ENCODE data around the gene WBP1. TPM values are rescaled to one million over a fixed set of nuclear protein-coding genes. Genes with fewer than 3 reads are reported as not detected.
"Not testable (repeated sequence)": the region's sequence is repeated elsewhere in the genome, so short reads cannot be mapped to it uniquely, and the experiment has no call there.

WBP1 gene
- total RNA-seq, 2 donors from 2014 or later, result 27.4 to 47.1 TPM

GRCh38 chr2:74441170-74441689, 17.0 kb upstream of the WBP1 start:
- Histone ChIP-seq H3K27ac (peak overlapping the region; percentile 54 to 79), H3K36me3 (no peaks in the 10 kb centered on the region), H3K27me3 (replicated peaks; ENCODE audit: insufficient read depth) (no peaks in the 10 kb centered on the region), H3K4me3 (peak overlapping the region; percentile 72), H3K9me3 (no peaks in the 10 kb centered on the region), H3K4me1 (ENCODE audit: control insufficient read depth in 1 of 2, low read depth in 2 of 2) (peaks cover 3 to 49% of the 10 kb centered on the region in 2 donors)
- TF ChIP-seq CTCF (IDR thresholded peaks at IDR 0.05), result no peak
- DNase-seq (ENCODE audit: low spot score) (no peak), ATAC-seq (ENCODE audit: insufficient number of reproducible peaks, low FRiP score, low read depth) (no peak)

- no peaks in the 10 kb centered on the region for H3K36me3 ChIP-seq
- no peak for ATAC-seq (ENCODE audit: insufficient number of reproducible peaks, low FRiP score, low read depth)
- peak within 1 kb of the TSS; percentile 72 for H3K4me3 ChIP-seq
- peaks cover 3 to 49% of the 10 kb centered on the region in 2 donors for H3K4me1 ChIP-seq (ENCODE audit: control insufficient read depth in 1 of 2, low read depth in 2 of 2)
- no peak for DNase-seq (ENCODE audit: low spot score)
- H3K27ac ChIP-seq, result peak within 1 kb of the TSS; percentile 54 to 79
- no peak for TF ChIP-seq CTCF (IDR thresholded peaks at IDR 0.05)
- no peaks in the 10 kb centered on the region for H3K27me3 ChIP-seq (replicated peaks; ENCODE audit: insufficient read depth)
- H3K9me3 ChIP-seq, result no peaks in the 10 kb centered on the region
Measured at GRCh38 chr2:74441690-74442482, 16.4 kb upstream of the WBP1 start, which contains the start of gene RTKN. Gene RTKN, minus strand, starts transcription at chr2:74441937. Its CDS starts 121 bp downstream, at chr2:74441816.

- not testable (repeated sequence) for H3K27me3 ChIP-seq (replicated peaks; ENCODE audit: insufficient read depth); H3K27ac ChIP-seq; DNase-seq (ENCODE audit: low spot score); H3K36me3 ChIP-seq; H3K9me3 ChIP-seq; ATAC-seq (ENCODE audit: insufficient number of reproducible peaks, low FRiP score, low read depth)
- Histone ChIP-seq H3K4me3 (peak overlapping the region; percentile 72), H3K4me1 (ENCODE audit: control insufficient read depth in 1 of 2, low read depth in 2 of 2) (peaks cover 3 to 48% of the 10 kb centered on the region in 2 donors)
Measured at GRCh38 chr2:74442483-74443297, 15.5 kb upstream of the WBP1 start.

GRCh38 chr2:74444498-74445318, 13.5 kb upstream of the WBP1 start:
- H3K4me3 ChIP-seq, result no peak overlapping the region
- H3K4me1 ChIP-seq (ENCODE audit: control insufficient read depth in 1 of 2, low read depth in 2 of 2), result peaks cover under 1 to 29% of the 10 kb centered on the region in 2 donors
- no peaks in the 10 kb centered on the region for H3K36me3 ChIP-seq
- TF ChIP-seq CTCF (IDR thresholded peaks at IDR 0.05), result no peak
- ATAC-seq (ENCODE audit: insufficient number of reproducible peaks, low FRiP score, low read depth), result no peak
- no peak for DNase-seq (ENCODE audit: low spot score)
- no peaks in the 10 kb centered on the region for H3K27me3 ChIP-seq (replicated peaks; ENCODE audit: insufficient read depth)
- no peak overlapping the region for H3K27ac ChIP-seq
- H3K9me3 ChIP-seq, result no peaks in the 10 kb centered on the region

DNA sequence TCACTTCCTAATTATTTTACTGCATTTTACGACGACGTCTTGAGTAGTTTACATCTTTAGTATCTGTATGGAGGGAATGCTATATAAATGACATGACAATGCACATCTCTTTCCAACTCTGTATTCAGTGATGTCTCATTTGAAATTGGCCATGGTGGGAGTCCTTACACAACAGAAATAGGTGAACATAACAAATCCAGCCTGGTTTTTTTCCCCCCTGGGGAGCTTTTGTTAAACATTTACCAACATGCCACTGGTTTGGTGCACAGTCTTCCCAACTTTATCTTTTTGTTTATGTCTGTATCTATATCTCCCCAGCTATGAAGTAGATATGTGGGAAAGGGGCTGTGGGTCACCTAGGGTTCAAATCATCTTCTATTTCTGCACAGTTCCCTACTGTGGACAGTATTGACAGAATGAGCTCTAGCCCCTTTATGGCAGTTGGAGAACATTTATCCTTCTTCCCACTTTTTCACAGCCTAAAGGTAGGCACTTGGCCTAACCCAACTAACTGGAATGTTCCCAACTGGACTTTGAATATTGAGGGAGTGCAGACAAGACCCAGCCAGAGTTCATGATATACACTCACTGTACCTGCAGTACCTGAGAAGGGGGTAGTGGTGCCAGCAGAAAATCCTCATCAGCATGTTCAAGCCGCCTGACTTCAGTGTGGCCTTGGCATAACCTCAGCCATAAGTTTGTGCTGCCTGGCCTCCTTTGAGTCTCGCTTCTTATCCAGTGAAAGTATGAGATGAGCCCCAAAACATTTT, 10.8 kb upstream of the WBP1 start:
- Histone ChIP-seq H3K27ac (no peak overlapping the region), H3K36me3 (no peaks in the 10 kb centered on the region), H3K4me3 (no peak overlapping the region), H3K9me3 (no peaks in the 10 kb centered on the region), H3K4me1 (ENCODE audit: control insufficient read depth in 1 of 2, low read depth in 2 of 2) (peaks cover 0 to 6% of the 10 kb centered on the region in 2 donors), H3K27me3 (replicated peaks; ENCODE audit: insufficient read depth) (no peaks in the 10 kb centered on the region)
- no peak for TF ChIP-seq CTCF (IDR thresholded peaks at IDR 0.05)
- no peak for DNase-seq (ENCODE audit: low spot score)
- ATAC-seq (ENCODE audit: insufficient number of reproducible peaks, low FRiP score, low read depth), result no peak
